Parathyroid adenoma (tissue), 2 donors: ENCODE results near the gene SPTBN2.

Experiments
- H2AFZ ChIP-seq: fragments of 300-600 bp; sonication (generic); one replicate; pipeline ENCODE4 v1.7.0; 2017; ENCODE audit warnings: antibody characterized with exemption, mild to moderate bottlenecking
- H3K27ac ChIP-seq: fragments of 300-600 bp; sonication (generic); one replicate; pipeline ENCODE4 v1.7.0; 2017
- H3K27me3 ChIP-seq: fragments of 300-600 bp; sonication (generic); one replicate; pipeline ENCODE4 v1.7.0; 2017; ENCODE audit warnings: low read length; ENCODE audit not compliant: control insufficient read depth, insufficient read depth
- H3K36me3 ChIP-seq: fragments of 300-600 bp; sonication (generic); one replicate; pipeline ENCODE4 v1.7.0; 2017; ENCODE audit warnings: low read length; ENCODE audit not compliant: control insufficient read depth, insufficient read depth
- H3K4me1 ChIP-seq: fragments of 300-600 bp; sonication (generic); one replicate; pipeline ENCODE4 v1.7.0; 2017; ENCODE audit warnings: control low read depth
- H3K4me2 ChIP-seq: fragments of 300-600 bp; sonication (generic); one replicate; pipeline ENCODE4 v1.7.0; 2017; ENCODE audit warnings: low read length
- H3K4me3 ChIP-seq: fragments of 300-600 bp; sonication (generic); one replicate; pipeline ENCODE4 v1.7.0; 2017; ENCODE audit warnings: low read depth, low read length
- H3K79me2 ChIP-seq: fragments of 300-600 bp; sonication (generic); one replicate; pipeline ENCODE4 v1.7.0; 2017; ENCODE audit warnings: control low read depth
- H3K9ac ChIP-seq: fragments of 300-600 bp; sonication (generic); one replicate; pipeline ENCODE4 v1.7.0; 2017; ENCODE audit warnings: mild to moderate bottlenecking
- H3K9me3 ChIP-seq: fragments of 300-600 bp; sonication (generic); one replicate; pipeline ENCODE4 v1.7.0; 2017; ENCODE audit warnings: low read length; ENCODE audit not compliant: control insufficient read depth
- CTCF ChIP-seq: fragments of 300-600 bp; sonication (generic); IDR thresholded peaks from one replicate; pipeline ENCODE4 v1.7.0; 2017; ENCODE audit warnings: antibody characterized with exemption, mild to moderate bottlenecking
- donor health status: primary hyperparathyroidism.

The SPTBN2 gene

GRCh38 chr11:66762088-66762487 is 33.1 kb upstream of the SPTBN2 start:
- Histone ChIP-seq H3K9ac (no peak overlapping the region), H3K4me2 (no peak overlapping the region), H3K36me3 (no peaks in the 10 kb centered on the region), H3K4me1 (no peaks in the 10 kb centered on the region), H3K27me3 (no peaks in the 10 kb centered on the region), H3K9me3 (no peaks in the 10 kb centered on the region), H3K27ac (no peak overlapping the region), H3K79me2 (no peaks in the 10 kb centered on the region), H2AFZ (no peak overlapping the region), H3K4me3 (no peak overlapping the region)
- TF ChIP-seq CTCF, result no peak

- Histone ChIP-seq H3K9ac (no peak overlapping the region), H3K79me2 (no peaks in the 10 kb centered on the region), H3K4me1 (no peaks in the 10 kb centered on the region), H3K36me3 (no peaks in the 10 kb centered on the region), H3K27ac (no peak overlapping the region), H2AFZ (no peak overlapping the region), H3K27me3 (no peaks in the 10 kb centered on the region), H3K4me2 (no peak overlapping the region), H3K9me3 (no peaks in the 10 kb centered on the region), H3K4me3 (no peak overlapping the region)
- TF ChIP-seq CTCF, result no peak
Observed at GRCh38 chr11:66752148-66752547, 23.1 kb upstream of the SPTBN2 start.

GRCh38 chr11:66749091-66749490 is 20.1 kb upstream of the SPTBN2 start:
- H3K27me3 ChIP-seq, result no peaks in the 10 kb centered on the region
- no peak overlapping the region for H3K4me2 ChIP-seq
- no peaks in the 10 kb centered on the region for H3K9me3 ChIP-seq
- TF ChIP-seq CTCF, result no peak
- H3K36me3 ChIP-seq, result no peaks in the 10 kb centered on the region
- no peak overlapping the region for H2AFZ ChIP-seq
- H3K79me2 ChIP-seq, result no peaks in the 10 kb centered on the region
- H3K27ac ChIP-seq, result peak overlapping the region; percentile 19
- no peak overlapping the region for H3K9ac ChIP-seq
- H3K4me1 ChIP-seq, result no peaks in the 10 kb centered on the region
- no peak overlapping the region for H3K4me3 ChIP-seq

GRCh38 chr11:66747480-66747879 is 18.5 kb upstream of the SPTBN2 start:
- H3K9me3 ChIP-seq, result no peaks in the 10 kb centered on the region
- H3K27me3 ChIP-seq, result no peaks in the 10 kb centered on the region
- TF ChIP-seq CTCF, result no peak
- no peaks in the 10 kb centered on the region for H3K79me2 ChIP-seq
- H2AFZ ChIP-seq, result no peak overlapping the region
- H3K27ac ChIP-seq, result no peak overlapping the region
- H3K4me2 ChIP-seq, result no peak overlapping the region
- H3K36me3 ChIP-seq, result no peaks in the 10 kb centered on the region
- H3K4me1 ChIP-seq, result no peaks in the 10 kb centered on the region
- H3K4me3 ChIP-seq, result no peak overlapping the region
- no peak overlapping the region for H3K9ac ChIP-seq

- no peak for TF ChIP-seq CTCF
- H3K27ac ChIP-seq, result peak overlapping the region; percentile 61
- H3K4me2 ChIP-seq, result peak overlapping the region; percentile 55
- no peaks in the 10 kb centered on the region for H3K27me3 ChIP-seq
- no peaks in the 10 kb centered on the region for H3K36me3 ChIP-seq
- H3K4me1 ChIP-seq, result no peaks in the 10 kb centered on the region
- H2AFZ ChIP-seq, result peak overlapping the region; percentile 84
- H3K9ac ChIP-seq, result no peak overlapping the region
- no peaks in the 10 kb centered on the region for H3K79me2 ChIP-seq
- no peaks in the 10 kb centered on the region for H3K9me3 ChIP-seq
- peak overlapping the region; percentile 70 for H3K4me3 ChIP-seq
Observed at GRCh38 chr11:66745356-66746235, 16.6 kb upstream of the SPTBN2 start.
